Measurements from ENCODE around the gene FAM170B.

GRCh38 chr10:49173853-49174252, 40.0 kb upstream of the FAM170B start:
- TF ChIP-seq, protein P1, sequence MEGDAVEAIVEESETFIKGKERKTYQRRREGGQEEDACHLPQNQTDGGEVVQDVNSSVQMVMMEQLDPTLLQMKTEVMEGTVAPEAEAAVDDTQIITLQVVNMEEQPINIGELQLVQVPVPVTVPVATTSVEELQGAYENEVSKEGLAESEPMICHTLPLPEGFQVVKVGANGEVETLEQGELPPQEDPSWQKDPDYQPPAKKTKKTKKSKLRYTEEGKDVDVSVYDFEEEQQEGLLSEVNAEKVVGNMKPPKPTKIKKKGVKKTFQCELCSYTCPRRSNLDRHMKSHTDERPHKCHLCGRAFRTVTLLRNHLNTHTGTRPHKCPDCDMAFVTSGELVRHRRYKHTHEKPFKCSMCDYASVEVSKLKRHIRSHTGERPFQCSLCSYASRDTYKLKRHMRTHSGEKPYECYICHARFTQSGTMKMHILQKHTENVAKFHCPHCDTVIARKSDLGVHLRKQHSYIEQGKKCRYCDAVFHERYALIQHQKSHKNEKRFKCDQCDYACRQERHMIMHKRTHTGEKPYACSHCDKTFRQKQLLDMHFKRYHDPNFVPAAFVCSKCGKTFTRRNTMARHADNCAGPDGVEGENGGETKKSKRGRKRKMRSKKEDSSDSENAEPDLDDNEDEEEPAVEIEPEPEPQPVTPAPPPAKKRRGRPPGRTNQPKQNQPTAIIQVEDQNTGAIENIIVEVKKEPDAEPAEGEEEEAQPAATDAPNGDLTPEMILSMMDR (IDR thresholded peaks at IDR 0.05; ENCODE audit: low read length), result no peak
- no peak for TF ChIP-seq EZH2 (IDR thresholded peaks at IDR 0.05; ENCODE audit: borderline replicate concordance, low read length)

Measured in OCI-LY1 (cell line).